ENCODE data around the gene SALL3. TPM values are rescaled to one million over a fixed set of nuclear protein-coding genes. Genes with fewer than 3 reads are reported as not detected.

The SALL3 gene
- total and polyA plus RNA-seq, 2 of the 13 experiments (the other 11 are each of a cell fraction or from before 2014, with no cell fraction given) = not detected

DNA sequence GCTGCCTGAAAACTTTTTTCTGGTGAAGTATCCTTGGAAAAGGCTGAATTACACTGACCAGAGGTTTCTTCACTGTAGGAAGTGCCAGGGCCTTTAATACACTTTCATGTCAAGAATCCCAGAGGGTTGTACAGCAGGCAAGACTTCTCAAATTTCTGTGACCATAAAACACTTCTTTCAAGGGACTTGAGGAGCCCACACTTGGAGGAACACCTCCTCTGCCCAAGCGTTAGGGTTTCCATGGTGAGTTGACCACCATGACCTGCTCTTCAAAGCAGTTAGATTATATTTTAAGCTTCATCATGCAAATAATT is 12.9 kb upstream of the SALL3 start (continued):
- TF ChIP-seq, protein P1, sequence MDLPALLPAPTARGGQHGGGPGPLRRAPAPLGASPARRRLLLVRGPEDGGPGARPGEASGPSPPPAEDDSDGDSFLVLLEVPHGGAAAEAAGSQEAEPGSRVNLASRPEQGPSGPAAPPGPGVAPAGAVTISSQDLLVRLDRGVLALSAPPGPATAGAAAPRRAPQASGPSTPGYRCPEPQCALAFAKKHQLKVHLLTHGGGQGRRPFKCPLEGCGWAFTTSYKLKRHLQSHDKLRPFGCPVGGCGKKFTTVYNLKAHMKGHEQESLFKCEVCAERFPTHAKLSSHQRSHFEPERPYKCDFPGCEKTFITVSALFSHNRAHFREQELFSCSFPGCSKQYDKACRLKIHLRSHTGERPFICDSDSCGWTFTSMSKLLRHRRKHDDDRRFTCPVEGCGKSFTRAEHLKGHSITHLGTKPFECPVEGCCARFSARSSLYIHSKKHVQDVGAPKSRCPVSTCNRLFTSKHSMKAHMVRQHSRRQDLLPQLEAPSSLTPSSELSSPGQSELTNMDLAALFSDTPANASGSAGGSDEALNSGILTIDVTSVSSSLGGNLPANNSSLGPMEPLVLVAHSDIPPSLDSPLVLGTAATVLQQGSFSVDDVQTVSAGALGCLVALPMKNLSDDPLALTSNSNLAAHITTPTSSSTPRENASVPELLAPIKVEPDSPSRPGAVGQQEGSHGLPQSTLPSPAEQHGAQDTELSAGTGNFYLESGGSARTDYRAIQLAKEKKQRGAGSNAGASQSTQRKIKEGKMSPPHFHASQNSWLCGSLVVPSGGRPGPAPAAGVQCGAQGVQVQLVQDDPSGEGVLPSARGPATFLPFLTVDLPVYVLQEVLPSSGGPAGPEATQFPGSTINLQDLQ (CRISPR knock-in tag; IDR thresholded peaks at IDR 0.05) = no peak
- TF ChIP-seq, protein P2, sequence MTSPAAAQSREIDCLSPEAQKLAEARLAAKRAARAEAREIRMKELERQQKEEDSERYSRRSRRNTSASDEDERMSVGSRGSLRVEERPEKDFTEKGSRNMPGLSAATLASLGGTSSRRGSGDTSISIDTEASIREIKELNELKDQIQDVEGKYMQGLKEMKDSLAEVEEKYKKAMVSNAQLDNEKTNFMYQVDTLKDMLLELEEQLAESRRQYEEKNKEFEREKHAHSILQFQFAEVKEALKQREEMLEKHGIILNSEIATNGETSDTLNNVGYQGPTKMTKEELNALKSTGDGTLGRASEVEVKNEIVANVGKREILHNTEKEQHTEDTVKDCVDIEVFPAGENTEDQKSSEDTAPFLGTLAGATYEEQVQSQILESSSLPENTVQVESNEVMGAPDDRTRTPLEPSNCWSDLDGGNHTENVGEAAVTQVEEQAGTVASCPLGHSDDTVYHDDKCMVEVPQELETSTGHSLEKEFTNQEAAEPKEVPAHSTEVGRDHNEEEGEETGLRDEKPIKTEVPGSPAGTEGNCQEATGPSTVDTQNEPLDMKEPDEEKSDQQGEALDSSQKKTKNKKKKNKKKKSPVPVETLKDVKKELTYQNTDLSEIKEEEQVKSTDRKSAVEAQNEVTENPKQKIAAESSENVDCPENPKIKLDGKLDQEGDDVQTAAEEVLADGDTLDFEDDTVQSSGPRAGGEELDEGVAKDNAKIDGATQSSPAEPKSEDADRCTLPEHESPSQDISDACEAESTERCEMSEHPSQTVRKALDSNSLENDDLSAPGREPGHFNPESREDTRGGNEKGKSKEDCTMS (CRISPR knock-in tag; conservative IDR thresholded peaks at IDR 0.05) = no peak
- no peak for TF ChIP-seq NFKBIZ (CRISPR knock-in tag; IDR thresholded peaks at IDR 0.05)
- no peak for TF ChIP-seq ZNF354B (CRISPR knock-in tag; IDR thresholded peaks at IDR 0.05)
- no peak for TF ChIP-seq PRPF4 (IDR thresholded peaks at IDR 0.05; ENCODE audit: low read depth, low read length, poor library complexity, severe bottlenecking)
- no peak for TF ChIP-seq SRSF1 (optimal IDR thresholded peaks at IDR 0.05; ENCODE audit: low read depth, low read length)
- no peak for TF ChIP-seq MAFF (IDR thresholded peaks at IDR 0.05; ENCODE audit: low read depth, low read length)
- TF ChIP-seq, protein P3, sequence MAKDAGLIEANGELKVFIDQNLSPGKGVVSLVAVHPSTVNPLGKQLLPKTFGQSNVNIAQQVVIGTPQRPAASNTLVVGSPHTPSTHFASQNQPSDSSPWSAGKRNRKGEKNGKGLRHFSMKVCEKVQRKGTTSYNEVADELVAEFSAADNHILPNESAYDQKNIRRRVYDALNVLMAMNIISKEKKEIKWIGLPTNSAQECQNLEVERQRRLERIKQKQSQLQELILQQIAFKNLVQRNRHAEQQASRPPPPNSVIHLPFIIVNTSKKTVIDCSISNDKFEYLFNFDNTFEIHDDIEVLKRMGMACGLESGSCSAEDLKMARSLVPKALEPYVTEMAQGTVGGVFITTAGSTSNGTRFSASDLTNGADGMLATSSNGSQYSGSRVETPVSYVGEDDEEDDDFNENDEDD (CRISPR knock-in tag; IDR thresholded peaks at IDR 0.05; ENCODE audit: borderline replicate concordance) = no peak
- TF ChIP-seq JARID2 (CRISPR knock-in tag; IDR thresholded peaks at IDR 0.05; ENCODE audit: insufficient replicate concordance) = no peak
- TF ChIP-seq ZSCAN25 (CRISPR knock-in tag; IDR thresholded peaks at IDR 0.05) = no peak
- no peak for TF ChIP-seq TBX2 (CRISPR knock-in tag; IDR thresholded peaks at IDR 0.05; ENCODE audit: borderline replicate concordance)
- TF ChIP-seq ZNF431 (CRISPR knock-in tag; IDR thresholded peaks at IDR 0.05; ENCODE audit: borderline replicate concordance, low read depth) = no peak
